Sigmoid colon (tissue), 4 donors: ENCODE data around the gene MPO.

Experiments used
- EP300 ChIP-seq, 4 donors: sonication (generic); formaldehyde crosslinking; IDR thresholded peaks; one replicate each; pipeline ENCODE4 v1.6.1; 2017; ENCODE audit warnings: antibody characterized with exemption in 4 of 4
- POLR2A ChIP-seq, 2 donors: fragments of 450-650 bp; IDR thresholded peaks; one replicate each; pipeline ENCODE4 v1.6.1; 2016; ENCODE audit warnings: antibody characterized with exemption in 2 of 2, mild to moderate bottlenecking in 2 of 2, moderate library complexity in 2 of 2
- POLR2AphosphoS5 ChIP-seq, 4 donors: sonication (generic); formaldehyde crosslinking; IDR thresholded peaks; one replicate each; pipeline ENCODE4 v1.6.1; 2017; ENCODE audit warnings: antibody characterized with exemption in 4 of 4
- TF ChIP-seq, protein P1 (sequence below), 4 experiments: fragments of 450-650 bp in 3 of 4; fragments of 200-600 bp in 1 of 4; IDR thresholded peaks; one replicate each; pipeline ENCODE4 v1.5.1; 2016 to 2019; ENCODE audit warnings: antibody characterized with exemption in 4 of 4, mild to moderate bottlenecking in 3 of 4, moderate library complexity in 2 of 4

- TF ChIP-seq, protein P1, sequence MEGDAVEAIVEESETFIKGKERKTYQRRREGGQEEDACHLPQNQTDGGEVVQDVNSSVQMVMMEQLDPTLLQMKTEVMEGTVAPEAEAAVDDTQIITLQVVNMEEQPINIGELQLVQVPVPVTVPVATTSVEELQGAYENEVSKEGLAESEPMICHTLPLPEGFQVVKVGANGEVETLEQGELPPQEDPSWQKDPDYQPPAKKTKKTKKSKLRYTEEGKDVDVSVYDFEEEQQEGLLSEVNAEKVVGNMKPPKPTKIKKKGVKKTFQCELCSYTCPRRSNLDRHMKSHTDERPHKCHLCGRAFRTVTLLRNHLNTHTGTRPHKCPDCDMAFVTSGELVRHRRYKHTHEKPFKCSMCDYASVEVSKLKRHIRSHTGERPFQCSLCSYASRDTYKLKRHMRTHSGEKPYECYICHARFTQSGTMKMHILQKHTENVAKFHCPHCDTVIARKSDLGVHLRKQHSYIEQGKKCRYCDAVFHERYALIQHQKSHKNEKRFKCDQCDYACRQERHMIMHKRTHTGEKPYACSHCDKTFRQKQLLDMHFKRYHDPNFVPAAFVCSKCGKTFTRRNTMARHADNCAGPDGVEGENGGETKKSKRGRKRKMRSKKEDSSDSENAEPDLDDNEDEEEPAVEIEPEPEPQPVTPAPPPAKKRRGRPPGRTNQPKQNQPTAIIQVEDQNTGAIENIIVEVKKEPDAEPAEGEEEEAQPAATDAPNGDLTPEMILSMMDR (IDR thresholded peaks at IDR 0.05), result no peak
- no peak for TF ChIP-seq POLR2A (IDR thresholded peaks at IDR 0.05)
- TF ChIP-seq POLR2AphosphoS5 (IDR thresholded peaks at IDR 0.05), result no peak
- TF ChIP-seq EP300 (IDR thresholded peaks at IDR 0.05), result no peak
These were observed 30.7 kb upstream of the MPO start for GRCh38 chr17:58311429-58311894.
